Measurements from ENCODE around the gene ACTN4.

The ACTN4 gene

GRCh38 chr19:38731654-38732301 lies 84.3 kb downstream of the ACTN4 start:
- DNase-seq (ENCODE audit: low read depth in 2 of 2) = no peak
- no peak for TF ChIP-seq CTCF (IDR thresholded peaks at IDR 0.05; ENCODE audit: low read depth, low read length)
- no peak overlapping the region for H3K4me3 ChIP-seq (replicated peaks in 1 of 2; ENCODE audit: low read depth in 2 of 2, low read length in 2 of 2)

- no peak for TF ChIP-seq CTCF (IDR thresholded peaks at IDR 0.05; ENCODE audit: low read depth, low read length)
Measured at GRCh38 chr19:38733241-38733492, 85.7 kb downstream of the ACTN4 start.

GRCh38 chr19:38733493-38734175 lies 86.2 kb downstream of the ACTN4 start:
- TF ChIP-seq CTCF (IDR thresholded peaks at IDR 0.05; ENCODE audit: low read depth, low read length) = no peak
- peak in 1 of 2 donors; percentile 18 for DNase-seq (ENCODE audit: low read depth in 2 of 2)
- H3K4me3 ChIP-seq (replicated peaks in 1 of 2; ENCODE audit: low read depth in 2 of 2, low read length in 2 of 2) = no peak overlapping the region

More at GRCh38 chr19:38733241-38733492, 85.7 kb downstream of the ACTN4 start:
- DNase-seq (ENCODE audit: low read depth in 2 of 2) = no peak
- H3K4me3 ChIP-seq (replicated peaks in 1 of 2; ENCODE audit: low read depth in 2 of 2, low read length in 2 of 2) = no peak overlapping the region

GRCh38 chr19:38734176-38734425 lies 86.7 kb downstream of the ACTN4 start:
- no peak overlapping the region for H3K4me3 ChIP-seq (replicated peaks in 1 of 2; ENCODE audit: low read depth in 2 of 2, low read length in 2 of 2)
- no peak for TF ChIP-seq CTCF (IDR thresholded peaks at IDR 0.05; ENCODE audit: low read depth, low read length)
- no peak for DNase-seq (ENCODE audit: low read depth in 2 of 2)

- DNase-seq (ENCODE audit: low read depth in 2 of 2) = no peak
- no peak for TF ChIP-seq CTCF (IDR thresholded peaks at IDR 0.05; ENCODE audit: low read depth, low read length)
- H3K4me3 ChIP-seq (replicated peaks in 1 of 2; ENCODE audit: low read depth in 2 of 2, low read length in 2 of 2) = no peak overlapping the region
Measured at GRCh38 chr19:38734426-38735256, 87.2 kb downstream of the ACTN4 start.

- H3K4me3 ChIP-seq (replicated peaks in 1 of 2; ENCODE audit: low read depth in 2 of 2, low read length in 2 of 2) = no peak overlapping the region
- no peak for TF ChIP-seq CTCF (IDR thresholded peaks at IDR 0.05; ENCODE audit: low read depth, low read length)
- no peak for DNase-seq (ENCODE audit: low read depth in 2 of 2)
Measured at GRCh38 chr19:38735257-38735686, 87.8 kb downstream of the ACTN4 start.

Data from cardiac fibroblast (primary cell).